Peyer's patch (tissue), 4 donors: ENCODE measurements around the gene GPC6.

ENCODE experiments used
- CTCF ChIP-seq, 6 experiments: fragments of 450-650 bp in 4 of 6; fragments of 200-600 bp in 2 of 6; sonication (generic) in 1 of 6; IDR thresholded peaks; one replicate each; pipeline ENCODE4 v1.5.1; 2017 to 2019; ENCODE audit warnings: antibody characterized with exemption in 6 of 6, mild to moderate bottlenecking in 3 of 6, moderate library complexity in 1 of 6
- POLR2A ChIP-seq, 2 donors: fragments of 450-650 bp; IDR thresholded peaks; one replicate each; pipeline ENCODE4 v1.5.1; 2017; ENCODE audit warnings: antibody characterized with exemption in 2 of 2, mild to moderate bottlenecking in 2 of 2, moderate library complexity in 2 of 2

DNA sequence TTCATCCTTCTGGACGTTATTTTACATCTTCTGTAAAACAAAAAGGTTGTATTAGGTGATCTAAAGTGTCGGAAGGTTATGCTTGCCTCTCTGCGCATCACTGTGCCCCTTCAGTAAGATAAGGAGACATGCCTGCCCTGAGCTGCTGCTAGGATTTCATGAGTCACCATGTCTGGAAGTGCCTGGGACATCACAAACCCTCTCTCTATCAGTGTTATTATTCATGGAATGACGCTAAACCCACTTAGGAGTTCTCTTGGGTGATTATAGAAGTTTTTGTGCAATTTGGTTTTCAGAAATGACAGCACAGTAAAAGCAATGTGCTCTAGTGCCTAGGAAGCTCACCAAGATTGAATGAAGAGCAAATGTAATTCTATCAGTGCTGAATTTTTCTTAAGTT lies 635.2 kb downstream of the GPC6 start:
- no peak for TF ChIP-seq CTCF (IDR thresholded peaks at IDR 0.05)
- TF ChIP-seq POLR2A (IDR thresholded peaks at IDR 0.05), result no peak
